Gastrocnemius medialis (tissue), 4 donors: ENCODE measurements around the gene BOD1L2.

Experiments used
- POLR2A ChIP-seq, 2 donors: fragments of 450-650 bp; IDR thresholded peaks; one replicate each; pipeline ENCODE4 v1.6.1; 2017; ENCODE audit warnings: antibody characterized with exemption in 2 of 2, mild to moderate bottlenecking in 2 of 2, moderate library complexity in 2 of 2
- TF ChIP-seq, protein P1 (sequence below), 5 experiments: fragments of 450-650 bp in 3 of 5; fragments of 200-600 bp in 2 of 5; sonication (generic) in 2 of 5; IDR thresholded peaks in 4 of 5; conservative IDR thresholded peaks in 1 of 5; 1 replicate in 4 of 5; 2 replicates in 1 of 5; pipeline ENCODE4 v1.5.1; 2016 to 2019; ENCODE audit warnings: antibody characterized with exemption in 5 of 5, mild to moderate bottlenecking in 3 of 5, moderate library complexity in 3 of 5

DNA sequence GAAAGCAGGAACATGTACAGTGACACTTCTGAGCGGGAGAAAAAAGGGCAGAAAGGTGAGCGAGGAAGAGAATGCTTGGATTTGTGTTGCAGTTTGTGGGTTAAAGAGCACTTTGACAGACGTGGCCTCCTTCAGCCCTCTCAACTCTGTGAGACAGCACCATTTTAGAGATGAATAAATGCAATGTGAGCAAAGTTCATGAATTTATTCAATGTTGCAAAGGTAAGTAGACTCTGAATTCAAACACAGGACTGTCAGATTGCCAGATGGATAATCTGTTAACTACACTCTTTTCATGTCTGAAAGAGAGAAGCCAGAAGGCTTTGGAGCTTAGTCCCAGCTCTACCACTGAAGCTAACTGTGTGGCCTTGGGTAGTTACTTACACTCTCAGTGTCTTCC is 47.7 kb downstream of the BOD1L2 start:
- TF ChIP-seq, protein P1, sequence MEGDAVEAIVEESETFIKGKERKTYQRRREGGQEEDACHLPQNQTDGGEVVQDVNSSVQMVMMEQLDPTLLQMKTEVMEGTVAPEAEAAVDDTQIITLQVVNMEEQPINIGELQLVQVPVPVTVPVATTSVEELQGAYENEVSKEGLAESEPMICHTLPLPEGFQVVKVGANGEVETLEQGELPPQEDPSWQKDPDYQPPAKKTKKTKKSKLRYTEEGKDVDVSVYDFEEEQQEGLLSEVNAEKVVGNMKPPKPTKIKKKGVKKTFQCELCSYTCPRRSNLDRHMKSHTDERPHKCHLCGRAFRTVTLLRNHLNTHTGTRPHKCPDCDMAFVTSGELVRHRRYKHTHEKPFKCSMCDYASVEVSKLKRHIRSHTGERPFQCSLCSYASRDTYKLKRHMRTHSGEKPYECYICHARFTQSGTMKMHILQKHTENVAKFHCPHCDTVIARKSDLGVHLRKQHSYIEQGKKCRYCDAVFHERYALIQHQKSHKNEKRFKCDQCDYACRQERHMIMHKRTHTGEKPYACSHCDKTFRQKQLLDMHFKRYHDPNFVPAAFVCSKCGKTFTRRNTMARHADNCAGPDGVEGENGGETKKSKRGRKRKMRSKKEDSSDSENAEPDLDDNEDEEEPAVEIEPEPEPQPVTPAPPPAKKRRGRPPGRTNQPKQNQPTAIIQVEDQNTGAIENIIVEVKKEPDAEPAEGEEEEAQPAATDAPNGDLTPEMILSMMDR (IDR thresholded peaks at IDR 0.05 in 4 of 5, conservative IDR thresholded peaks at IDR 0.05 in 1 of 5) = no peak
- no peak for TF ChIP-seq POLR2A (IDR thresholded peaks at IDR 0.05)
